Colonic mucosa (tissue), 4 donors: ENCODE results near the gene ZG16. TPM values are rescaled to one million over a fixed set of nuclear protein-coding genes. Genes with fewer than 3 reads are reported as not detected.
A peak's percentile ranks its signal among the peaks of the same experiment; 100 is the strongest.
"Not testable (repeated sequence)": the region's sequence is repeated elsewhere in the genome, so short reads cannot be mapped to it uniquely, and the experiment has no call there.

Experiments used
- DNase-seq: peaks from one replicate; pipeline ENCODE4 v3.0.0-alpha.2; 2020
- H3K27ac ChIP-seq: fragments of 200-600 bp; one replicate; pipeline ENCODE4 v1.8.0; 2021
- H3K27me3 ChIP-seq: fragments of 200-600 bp; one replicate; pipeline ENCODE4 v1.8.0; 2021
- H3K36me3 ChIP-seq: fragments of 200-600 bp; one replicate; pipeline ENCODE4 v1.8.0; 2021
- H3K4me1 ChIP-seq: fragments of 200-600 bp; one replicate; pipeline ENCODE4 v1.8.0; 2021; ENCODE audit warnings: mild to moderate bottlenecking
- H3K4me3 ChIP-seq: fragments of 200-600 bp; one replicate; pipeline ENCODE4 v1.8.0; 2021
- H3K9ac ChIP-seq, 2 donors: one replicate each; pipeline ENCODE4 v1.7.0; 2013; ENCODE audit warnings: control low read depth in 2 of 2, low read depth in 2 of 2, low read length in 2 of 2
- H3K9me3 ChIP-seq: fragments of 200-600 bp; one replicate; pipeline ENCODE4 v1.8.0; 2021
- intact Hi-C: fragments of 100-400 bp; cut with DNase I; formaldehyde crosslinking; loops from one replicate; pipeline ENCODE4 v1.14.1; 2022
- total RNA-seq, 2 donors: library from RNA; stranded (reverse); fragmentation: NEBNext Ultra II Directional in 1 of 2; extraction: Animal tissue kit (Norgen Biotek cat#: 25700) in 1 of 2; gene quantifications; one replicate each; pipeline ENCODE4 v1.2.1, GENCODE V29; 2021
- TF ChIP-seq, protein P1 (sequence below): fragments of 200-600 bp; IDR thresholded peaks from one replicate; pipeline ENCODE4 v1.8.0; 2022; ENCODE audit warnings: antibody characterized with exemption, mild to moderate bottlenecking
- donor health status: healthy.
- donor health status: DM: no; HTN: no; CAD: no.
- donor health status: DM: no; HTN: no; CAD: no.

ZG16 gene
- total RNA-seq, 2 donors from 2014 or later: 280 to 758 TPM

DNA sequence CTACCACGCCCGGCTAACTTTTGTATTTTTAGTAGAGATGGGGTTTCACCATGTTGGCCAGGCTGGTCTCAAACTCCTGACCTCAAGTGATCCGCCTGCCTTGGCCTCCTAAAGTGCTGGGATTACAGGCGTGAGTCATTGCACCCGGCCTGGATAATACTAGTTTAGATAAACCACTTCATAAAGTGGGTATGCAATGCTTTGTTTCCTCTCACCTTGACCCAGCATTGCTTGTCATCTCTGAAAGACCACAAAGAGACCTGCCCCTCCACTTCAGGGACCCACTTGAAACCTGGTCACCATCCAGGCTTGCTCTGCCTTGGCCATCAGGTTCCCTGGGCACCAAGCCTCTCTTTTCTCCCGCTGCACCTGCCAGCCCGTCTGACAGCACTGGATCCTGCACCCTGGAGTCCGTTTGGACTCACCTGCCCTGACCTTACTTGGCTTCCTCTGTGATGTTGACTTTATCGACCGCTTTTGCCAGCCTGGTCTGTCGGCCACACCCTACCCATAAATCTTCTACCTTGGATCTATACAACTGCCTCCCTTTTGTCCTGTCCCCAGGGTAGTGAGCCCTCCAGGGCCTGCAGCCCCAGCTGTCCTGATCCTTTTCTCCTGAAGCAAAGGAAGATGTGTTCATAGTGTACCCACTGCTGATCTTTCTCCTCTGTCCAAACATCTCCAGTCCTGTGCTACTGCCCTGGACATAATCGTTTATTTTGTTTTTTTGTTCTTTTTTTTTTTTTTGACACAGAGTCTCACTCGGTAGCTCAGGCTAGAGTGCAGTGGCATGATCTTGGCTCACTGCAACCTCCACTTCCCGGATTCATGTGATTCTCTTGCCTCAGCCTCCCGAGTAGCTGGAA, 12.7 kb upstream of the ZG16 start:
- TF ChIP-seq, protein P1, sequence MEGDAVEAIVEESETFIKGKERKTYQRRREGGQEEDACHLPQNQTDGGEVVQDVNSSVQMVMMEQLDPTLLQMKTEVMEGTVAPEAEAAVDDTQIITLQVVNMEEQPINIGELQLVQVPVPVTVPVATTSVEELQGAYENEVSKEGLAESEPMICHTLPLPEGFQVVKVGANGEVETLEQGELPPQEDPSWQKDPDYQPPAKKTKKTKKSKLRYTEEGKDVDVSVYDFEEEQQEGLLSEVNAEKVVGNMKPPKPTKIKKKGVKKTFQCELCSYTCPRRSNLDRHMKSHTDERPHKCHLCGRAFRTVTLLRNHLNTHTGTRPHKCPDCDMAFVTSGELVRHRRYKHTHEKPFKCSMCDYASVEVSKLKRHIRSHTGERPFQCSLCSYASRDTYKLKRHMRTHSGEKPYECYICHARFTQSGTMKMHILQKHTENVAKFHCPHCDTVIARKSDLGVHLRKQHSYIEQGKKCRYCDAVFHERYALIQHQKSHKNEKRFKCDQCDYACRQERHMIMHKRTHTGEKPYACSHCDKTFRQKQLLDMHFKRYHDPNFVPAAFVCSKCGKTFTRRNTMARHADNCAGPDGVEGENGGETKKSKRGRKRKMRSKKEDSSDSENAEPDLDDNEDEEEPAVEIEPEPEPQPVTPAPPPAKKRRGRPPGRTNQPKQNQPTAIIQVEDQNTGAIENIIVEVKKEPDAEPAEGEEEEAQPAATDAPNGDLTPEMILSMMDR: no peak
- H3K4me1 ChIP-seq: peaks cover 5% of the 10 kb centered on the region
- H3K27ac ChIP-seq: peak overlapping the region; percentile 56
- no peaks in the 10 kb centered on the region for H3K27me3 ChIP-seq
- intact Hi-C loops: no loop called here
- no peaks in the 10 kb centered on the region for H3K36me3 ChIP-seq
- H3K9ac ChIP-seq: peak overlapping the region in 1 of 2 donors; percentile 34
- H3K4me3 ChIP-seq: no peak overlapping the region
- peak; percentile 80 for DNase-seq
- H3K9me3 ChIP-seq: no peaks in the 10 kb centered on the region

DNA sequence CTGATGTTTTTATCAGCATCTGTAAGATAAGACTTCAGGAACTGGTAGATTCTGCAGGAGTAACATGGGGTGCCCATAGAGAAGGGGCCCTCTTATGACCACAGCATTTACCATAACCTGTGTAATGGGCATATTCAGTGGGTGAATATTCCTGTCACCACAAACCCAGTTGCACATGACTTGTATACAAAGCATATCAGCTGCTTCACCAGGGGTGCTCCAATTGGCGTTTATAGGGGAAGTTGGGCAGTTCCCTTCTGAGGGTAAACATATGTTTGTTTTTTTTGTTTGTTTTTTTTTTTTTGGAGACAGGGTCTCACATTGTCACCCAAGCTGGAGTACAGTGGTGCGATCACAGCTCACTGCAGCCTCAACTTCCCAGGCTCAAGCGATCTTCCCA, 11.5 kb upstream of the ZG16 start:
- no peaks in the 10 kb centered on the region for H3K36me3 ChIP-seq
- no peak overlapping the region for H3K9ac ChIP-seq
- DNase-seq: no peak
- H3K4me3 ChIP-seq: no peak overlapping the region
- intact Hi-C loops: no loop called here
- H3K27ac ChIP-seq: no peak overlapping the region
- TF ChIP-seq, protein P1: no peak
- no peaks in the 10 kb centered on the region for H3K9me3 ChIP-seq
- peaks cover 5% of the 10 kb centered on the region for H3K4me1 ChIP-seq
- no peaks in the 10 kb centered on the region for H3K27me3 ChIP-seq

DNA sequence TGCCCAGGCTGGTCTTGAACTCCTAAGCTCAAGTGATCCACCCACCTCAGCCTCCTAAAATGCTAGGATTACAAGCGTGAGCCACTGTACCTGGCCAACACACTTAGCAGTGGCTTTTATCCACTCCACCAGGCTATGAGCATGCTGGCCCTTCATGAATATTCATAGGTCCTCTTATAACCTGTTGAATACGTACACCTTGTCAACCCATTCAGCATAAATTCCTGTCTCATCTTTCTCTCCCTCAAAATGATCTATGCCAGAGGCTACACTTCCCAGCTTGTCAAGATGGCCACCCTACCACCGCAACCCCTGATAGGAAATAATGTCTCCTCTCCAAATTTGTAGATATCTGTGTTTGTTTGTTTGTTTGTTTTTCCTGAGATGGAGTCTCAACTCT, 11.0 kb upstream of the ZG16 start:
- Histone ChIP-seq H3K9me3 (no peaks in the 10 kb centered on the region), H3K4me3 (no peak overlapping the region), H3K27me3 (no peaks in the 10 kb centered on the region), H3K9ac (no peak overlapping the region), H3K36me3 (no peaks in the 10 kb centered on the region), H3K4me1 (peaks cover 5% of the 10 kb centered on the region), H3K27ac (no peak overlapping the region)
- no peak for DNase-seq
- TF ChIP-seq, protein P1: no peak
- intact Hi-C loops: no loop called here

DNA sequence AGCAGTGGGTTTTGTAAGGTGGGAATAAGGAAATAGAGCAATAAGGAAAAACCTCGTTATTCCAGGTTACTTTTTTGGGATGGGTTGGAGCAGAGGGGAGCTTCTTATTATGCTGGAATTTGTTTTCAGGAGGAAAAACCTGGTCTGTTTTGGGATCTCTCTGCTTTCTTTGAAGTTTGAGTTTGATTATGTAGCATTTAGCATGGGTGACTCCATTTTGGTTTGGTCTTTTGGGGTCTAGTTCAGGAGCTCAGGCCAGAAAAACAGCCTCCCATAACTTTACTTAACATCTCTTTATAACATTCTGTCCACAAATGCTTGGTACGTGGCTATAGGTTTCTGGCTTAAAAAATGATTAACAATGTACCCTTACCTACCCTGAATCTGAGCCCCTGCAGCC, 8.5 kb upstream of the ZG16 start:
- Histone ChIP-seq H3K36me3 (no peaks in the 10 kb centered on the region), H3K4me1 (peaks cover 3% of the 10 kb centered on the region), H3K9me3 (no peaks in the 10 kb centered on the region), H3K27me3 (no peaks in the 10 kb centered on the region), H3K27ac (no peak overlapping the region), H3K9ac (no peak overlapping the region), H3K4me3 (no peak overlapping the region)
- no peak for DNase-seq
- intact Hi-C loops: no loop called here
- TF ChIP-seq, protein P1: no peak

DNA sequence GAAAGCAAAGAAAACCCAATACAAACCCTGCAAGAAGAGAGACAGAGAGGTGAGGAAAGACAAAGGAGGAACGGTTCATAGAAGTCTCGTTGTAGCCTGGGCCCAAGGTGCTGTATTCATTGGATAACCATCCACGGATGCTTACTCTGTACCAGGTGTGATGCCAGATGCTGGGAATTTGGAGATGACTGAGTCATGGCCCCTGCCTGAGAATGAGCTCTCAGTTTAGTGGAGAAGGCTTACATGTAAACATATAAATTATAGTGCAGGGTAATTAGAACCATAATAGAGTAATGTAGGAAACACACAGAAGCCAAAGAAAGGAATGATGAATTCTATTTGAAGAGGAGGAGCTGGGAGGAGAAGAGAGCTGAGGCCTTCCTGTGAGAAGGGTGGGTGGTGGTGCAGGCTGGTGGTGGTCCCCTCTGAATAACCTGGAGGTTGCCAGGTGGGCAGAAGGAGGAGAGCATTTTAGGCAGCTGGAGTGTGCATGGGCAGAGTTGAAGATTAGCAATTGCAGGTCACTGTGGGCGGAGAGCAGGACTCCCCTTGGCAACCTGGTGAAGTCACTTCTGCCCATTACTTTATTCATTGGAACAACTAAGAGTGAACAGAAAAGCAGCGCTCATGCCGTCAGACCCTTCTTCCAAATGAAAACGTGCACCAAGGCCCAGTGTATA, 7.7 kb upstream of the ZG16 start:
- H3K27ac ChIP-seq: no peak overlapping the region
- no peak overlapping the region for H3K4me3 ChIP-seq
- no peaks in the 10 kb centered on the region for H3K27me3 ChIP-seq
- H3K4me1 ChIP-seq: no peaks in the 10 kb centered on the region
- no peaks in the 10 kb centered on the region for H3K9me3 ChIP-seq
- intact Hi-C loops: no loop called here
- no peaks in the 10 kb centered on the region for H3K36me3 ChIP-seq
- TF ChIP-seq, protein P1: no peak
- no peak for DNase-seq
- peak overlapping the region in 1 of 2 donors; percentile 19 for H3K9ac ChIP-seq

DNA sequence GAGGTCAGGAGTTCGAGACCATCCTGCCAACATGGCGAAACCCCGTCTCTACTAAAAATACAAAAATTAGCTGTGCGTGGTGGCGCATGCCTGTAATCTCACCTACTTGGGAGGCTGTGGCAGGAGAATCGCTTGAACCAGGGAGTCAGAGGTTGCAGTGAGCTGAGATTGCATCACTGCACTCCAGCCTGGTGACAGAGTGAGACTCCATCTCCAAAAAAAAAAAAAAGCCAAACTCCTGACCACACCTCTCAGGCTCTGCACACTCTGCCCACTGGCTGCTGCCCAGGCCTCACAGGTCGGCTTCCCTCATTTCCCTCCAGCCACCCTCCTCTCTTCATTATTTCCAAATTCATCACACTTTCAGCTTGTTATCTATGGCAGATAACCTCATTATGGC, 5.7 kb upstream of the ZG16 start:
- DNase-seq, H3K4me1 ChIP-seq, H3K9ac ChIP-seq, H3K9me3 ChIP-seq, H3K4me3 ChIP-seq, intact Hi-C loops, H3K27ac ChIP-seq, H3K27me3 ChIP-seq, H3K36me3 ChIP-seq: not testable (repeated sequence)
